ENCODE measurements around the gene RLN1. TPM values are rescaled to one million over a fixed set of nuclear protein-coding genes. Genes with fewer than 3 reads are reported as not detected.

RLN1 gene
- total and polyA plus RNA-seq, 2 experiments from 2014 or later, result 1.2 to 3.0 TPM

GRCh38 chr9:5384436-5384835 lies 44.8 kb upstream of the RLN1 start:
- H3K4me2 ChIP-seq, result no peak overlapping the region
- ATAC-seq (no peak), DNase-seq (ENCODE audit: low spot score) (no peak)
- no peaks in the 10 kb centered on the region for H3K79me2 ChIP-seq (replicated peaks; ENCODE audit: insufficient read depth)
- Mint-ChIP-seq H3K4me3 (no peak overlapping the region), H3K36me3 (ENCODE audit: low read depth) (no peaks in the 10 kb centered on the region), H3K4me1 (peaks cover 2% of the 10 kb centered on the region; the same call in 1 of the 3 replicates), H3K27ac (no peak overlapping the region), H3K27me3 (ENCODE audit: insufficient read depth, low read depth, poor library complexity) (no peaks in the 10 kb centered on the region), H3K9me3 (no peaks in the 10 kb centered on the region)
- no peak overlapping the region for H2AFZ ChIP-seq
- no peaks in the 10 kb centered on the region for H3K4me1 ChIP-seq (ENCODE audit: insufficient read depth)
- H3K27me3 ChIP-seq (ENCODE audit: insufficient read depth), result no peaks in the 10 kb centered on the region
- H3F3A ChIP-seq (replicated peaks; ENCODE audit: low read depth), result no peaks in the 10 kb centered on the region
- no peaks in the 10 kb centered on the region for H3K36me3 ChIP-seq (ENCODE audit: insufficient read depth)
- 0 out of 2 replicates have a peak, but pooled peaks cover 3% of the 10 kb centered on the region for H3K9me2 ChIP-seq (ENCODE audit: insufficient read depth)
- no peak overlapping the region for H3K27ac ChIP-seq (ENCODE audit: low read depth)
- TF ChIP-seq ZNF462 (CRISPR knock-in tag; IDR thresholded peaks at IDR 0.05) (no peak), ZNF114 (CRISPR knock-in tag; IDR thresholded peaks at IDR 0.05) (no peak), REST (IDR thresholded peaks at IDR 0.05; ENCODE audit: unreplicated experiment) (no peak), ZNF331 (CRISPR knock-in tag; IDR thresholded peaks at IDR 0.05; ENCODE audit: low read depth) (no peak), ETS1 (IDR thresholded peaks at IDR 0.05) (no peak), STAT1 (IDR thresholded peaks at IDR 0.05; ENCODE audit: unreplicated experiment) (no peak), EZH2 (IDR thresholded peaks at IDR 0.05; ENCODE audit: low read depth, unreplicated experiment) (no peak), POLR2AphosphoS5 (IDR thresholded peaks at IDR 0.05; ENCODE audit: low read depth) (no peak), EZH2phosphoT487 (IDR thresholded peaks at IDR 0.05; ENCODE audit: unreplicated experiment) (no peak), JUNB (IDR thresholded peaks at IDR 0.05; ENCODE audit: unreplicated experiment) (no peak), CREB1 (CRISPR knock-in tag; IDR thresholded peaks at IDR 0.05; ENCODE audit: low read depth) (no peak), NANOG (IDR thresholded peaks at IDR 0.05; ENCODE audit: borderline replicate concordance) (no peak), CTCF (conservative IDR thresholded peaks at IDR 0.05; ENCODE audit: low read depth in 2 of 2) (no peak)
- H4K20me1 ChIP-seq (replicated peaks; ENCODE audit: insufficient read depth), result no peaks in the 10 kb centered on the region
- no peak overlapping the region for H3K4me3 ChIP-seq
